NB4 (cell line): ENCODE measurements around the gene AOC3.
A peak's percentile ranks its signal among the peaks of the same experiment; 100 is the strongest.
"Not testable (repeated sequence)": the region's sequence is repeated elsewhere in the genome, so short reads cannot be mapped to it uniquely, and the experiment has no call there.

Experiments
- DNase-seq: peaks from one replicate; pipeline ENCODE4 v3.0.0; 2010; ENCODE audit warnings: low read depth
- H3K4me3 ChIP-seq: one replicate; pipeline ENCODE4 v1.5.1; 2011; ENCODE audit warnings: mild to moderate bottlenecking, low read depth, low read length, moderate library complexity
- MYC ChIP-seq: IDR thresholded peaks from 2 replicates; pipeline ENCODE4 v1.6.1; 2011; ENCODE audit warnings: low read depth, low read length
- POLR2A ChIP-seq: IDR thresholded peaks from 2 replicates; pipeline ENCODE4 v1.6.1; 2011; ENCODE audit warnings: mild to moderate bottlenecking; ENCODE audit not compliant: insufficient read length; ENCODE audit errors: extremely low read depth
- TF ChIP-seq, protein P1 (sequence below): IDR thresholded peaks from one replicate; pipeline ENCODE4 v1.5.1; 2012; ENCODE audit warnings: low read depth, low read length
- TF ChIP-seq, protein P2 (sequence below): IDR thresholded peaks from 2 replicates; pipeline ENCODE4 v1.6.1; 2011; ENCODE audit warnings: low read depth, low read length

AOC3 gene

DNA sequence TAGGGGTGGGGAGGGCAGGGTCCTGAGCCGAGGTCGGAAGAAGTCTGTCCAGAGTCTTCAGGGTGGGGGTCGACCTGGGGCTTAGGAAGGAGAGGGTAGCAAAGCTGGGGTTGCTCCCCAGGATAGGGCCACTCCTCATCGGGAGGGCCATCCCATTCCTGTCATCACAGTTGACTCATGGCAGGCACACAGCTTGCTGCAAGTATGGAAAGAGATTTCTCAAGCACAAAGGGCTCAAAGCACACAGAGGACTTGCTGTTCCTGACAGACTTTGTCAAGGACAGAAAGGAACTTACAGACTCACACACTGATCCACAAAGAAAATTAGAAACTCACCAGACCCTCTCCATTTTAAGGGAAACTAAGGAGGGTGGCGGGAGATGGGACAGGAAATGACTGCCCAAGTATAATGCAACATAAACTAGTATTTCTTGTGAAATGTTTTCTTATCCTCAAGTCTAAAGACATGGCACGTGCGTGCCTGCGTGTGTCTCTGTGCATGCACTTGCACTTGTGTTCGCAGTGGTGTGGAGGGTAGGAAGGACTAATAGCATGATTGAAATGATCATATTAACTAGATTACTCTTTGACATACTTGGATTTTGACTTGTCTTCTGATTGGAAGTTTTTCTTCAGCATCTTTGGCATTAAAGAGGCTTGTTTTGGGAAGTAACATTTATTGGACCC, 4.3 kb upstream of the AOC3 start:
- TF ChIP-seq MYC (no peak), POLR2A (no peak)
- TF ChIP-seq, protein P1, sequence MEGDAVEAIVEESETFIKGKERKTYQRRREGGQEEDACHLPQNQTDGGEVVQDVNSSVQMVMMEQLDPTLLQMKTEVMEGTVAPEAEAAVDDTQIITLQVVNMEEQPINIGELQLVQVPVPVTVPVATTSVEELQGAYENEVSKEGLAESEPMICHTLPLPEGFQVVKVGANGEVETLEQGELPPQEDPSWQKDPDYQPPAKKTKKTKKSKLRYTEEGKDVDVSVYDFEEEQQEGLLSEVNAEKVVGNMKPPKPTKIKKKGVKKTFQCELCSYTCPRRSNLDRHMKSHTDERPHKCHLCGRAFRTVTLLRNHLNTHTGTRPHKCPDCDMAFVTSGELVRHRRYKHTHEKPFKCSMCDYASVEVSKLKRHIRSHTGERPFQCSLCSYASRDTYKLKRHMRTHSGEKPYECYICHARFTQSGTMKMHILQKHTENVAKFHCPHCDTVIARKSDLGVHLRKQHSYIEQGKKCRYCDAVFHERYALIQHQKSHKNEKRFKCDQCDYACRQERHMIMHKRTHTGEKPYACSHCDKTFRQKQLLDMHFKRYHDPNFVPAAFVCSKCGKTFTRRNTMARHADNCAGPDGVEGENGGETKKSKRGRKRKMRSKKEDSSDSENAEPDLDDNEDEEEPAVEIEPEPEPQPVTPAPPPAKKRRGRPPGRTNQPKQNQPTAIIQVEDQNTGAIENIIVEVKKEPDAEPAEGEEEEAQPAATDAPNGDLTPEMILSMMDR, result no peak
- TF ChIP-seq, protein P2, sequence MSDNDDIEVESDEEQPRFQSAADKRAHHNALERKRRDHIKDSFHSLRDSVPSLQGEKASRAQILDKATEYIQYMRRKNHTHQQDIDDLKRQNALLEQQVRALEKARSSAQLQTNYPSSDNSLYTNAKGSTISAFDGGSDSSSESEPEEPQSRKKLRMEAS, result no peak
- DNase-seq, result peak; percentile 33
- H3K4me3 ChIP-seq, result no peak overlapping the region

DNA sequence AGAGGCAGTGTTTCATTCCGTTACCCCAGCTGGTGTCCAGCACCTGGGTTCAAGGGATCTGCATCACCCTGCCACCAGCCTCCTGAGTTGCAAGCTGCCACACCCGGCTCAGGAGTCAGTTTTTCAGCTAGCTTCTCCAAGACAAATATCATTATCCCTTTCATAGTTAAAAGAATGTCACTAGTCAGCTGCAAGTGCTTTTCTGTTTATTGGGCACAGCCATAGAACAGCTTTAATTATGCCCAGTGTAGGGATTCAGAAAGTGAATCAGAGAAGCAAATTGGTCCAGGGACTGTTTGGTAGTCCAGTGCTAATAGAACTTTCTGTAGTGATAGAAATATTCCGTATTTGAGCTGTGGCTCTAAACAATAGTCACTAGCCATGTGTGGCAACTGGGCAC, 2.9 kb upstream of the AOC3 start:
- TF ChIP-seq, protein P2, result no peak
- no peak for TF ChIP-seq MYC
- TF ChIP-seq, protein P1, result no peak
- no peak for TF ChIP-seq POLR2A
- no peak overlapping the region for H3K4me3 ChIP-seq
- DNase-seq, result no peak

DNA sequence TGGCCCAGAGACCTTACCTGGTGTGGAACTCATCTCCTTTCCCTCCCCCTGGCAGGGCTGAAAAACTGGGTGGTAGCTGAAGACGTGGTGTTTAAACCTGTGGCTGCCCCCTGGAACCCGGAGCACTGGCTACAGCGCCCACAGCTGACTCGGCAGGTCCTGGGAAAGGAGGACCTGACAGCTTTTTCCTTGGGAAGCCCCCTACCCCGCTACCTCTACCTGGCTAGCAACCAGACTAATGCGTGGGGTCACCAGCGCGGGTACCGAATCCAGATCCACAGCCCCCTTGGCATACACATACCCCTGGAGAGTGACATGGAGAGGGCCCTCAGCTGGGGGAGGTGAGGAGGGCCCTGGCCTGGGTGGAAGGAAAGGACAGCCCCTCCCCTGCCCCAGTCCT, 2.0 kb upstream of the AOC3 start:
- DNase-seq, result no peak
- H3K4me3 ChIP-seq, result no peak overlapping the region
- TF ChIP-seq, protein P1, result no peak
- no peak for TF ChIP-seq MYC
- TF ChIP-seq, protein P2, result no peak
- no peak for TF ChIP-seq POLR2A

DNA sequence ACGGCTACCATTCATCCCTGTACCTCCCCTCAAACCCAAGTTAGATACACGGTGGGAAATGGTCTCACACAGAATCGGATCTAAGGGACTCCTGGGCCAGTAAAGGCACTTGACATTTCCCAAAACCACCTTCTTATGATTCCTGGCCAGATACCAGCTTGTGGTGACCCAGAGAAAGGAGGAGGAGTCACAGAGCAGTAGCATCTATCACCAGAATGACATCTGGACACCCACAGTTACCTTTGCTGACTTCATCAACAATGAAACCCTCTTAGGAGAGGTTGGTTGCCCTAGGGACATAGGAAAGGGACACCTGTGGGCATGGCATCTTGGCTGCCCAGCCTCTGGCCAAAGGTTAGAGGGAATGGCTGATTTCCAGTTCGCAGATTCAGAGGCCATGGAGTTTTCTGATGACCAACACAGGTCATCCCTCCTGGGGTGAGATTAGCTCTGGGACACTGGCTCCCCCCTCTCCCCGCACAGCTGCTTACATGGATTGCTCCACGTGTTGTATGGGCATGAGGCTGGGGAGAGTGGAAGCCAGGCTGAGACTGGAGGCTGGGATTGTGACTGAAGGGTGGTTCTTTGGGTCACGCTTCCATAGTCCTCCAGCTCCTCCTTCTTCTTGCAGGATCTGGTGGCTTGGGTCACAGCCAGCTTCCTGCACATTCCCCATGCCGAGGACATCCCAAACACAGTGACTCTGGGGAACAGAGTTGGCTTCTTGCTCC, 1.4 kb upstream of the AOC3 start:
- no peak for DNase-seq
- TF ChIP-seq, protein P1, result no peak
- TF ChIP-seq MYC (no peak), POLR2A (no peak)
- TF ChIP-seq, protein P2, result no peak
- H3K4me3 ChIP-seq, result no peak overlapping the region

DNA sequence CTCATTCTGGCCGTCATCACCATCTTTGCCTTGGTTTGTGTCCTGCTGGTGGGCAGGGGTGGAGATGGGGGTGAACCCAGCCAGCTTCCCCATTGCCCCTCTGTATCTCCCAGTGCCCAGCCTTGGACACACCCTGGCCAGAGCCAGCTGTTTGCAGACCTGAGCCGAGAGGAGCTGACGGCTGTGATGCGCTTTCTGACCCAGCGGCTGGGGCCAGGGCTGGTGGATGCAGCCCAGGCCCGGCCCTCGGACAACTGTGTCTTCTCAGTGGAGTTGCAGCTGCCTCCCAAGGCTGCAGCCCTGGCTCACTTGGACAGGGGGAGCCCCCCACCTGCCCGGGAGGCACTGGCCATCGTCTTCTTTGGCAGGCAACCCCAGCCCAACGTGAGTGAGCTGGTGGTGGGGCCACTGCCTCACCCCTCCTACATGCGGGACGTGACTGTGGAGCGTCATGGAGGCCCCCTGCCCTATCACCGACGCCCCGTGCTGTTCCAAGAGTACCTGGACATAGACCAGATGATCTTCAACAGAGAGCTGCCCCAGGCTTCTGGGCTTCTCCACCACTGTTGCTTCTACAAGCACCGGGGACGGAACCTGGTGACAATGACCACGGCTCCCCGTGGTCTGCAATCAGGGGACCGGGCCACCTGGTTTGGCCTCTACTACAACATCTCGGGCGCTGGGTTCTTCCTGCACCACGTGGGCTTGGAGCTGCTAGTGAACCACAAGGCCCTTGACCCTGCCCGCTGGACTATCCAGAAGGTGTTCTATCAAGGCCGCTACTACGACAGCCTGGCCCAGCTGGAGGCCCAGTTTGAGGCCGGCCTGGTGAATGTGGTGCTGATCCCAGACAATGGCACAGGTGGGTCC, 607 bp downstream of the AOC3 start:
- not testable (repeated sequence) for H3K4me3 ChIP-seq, DNase-seq

DNA sequence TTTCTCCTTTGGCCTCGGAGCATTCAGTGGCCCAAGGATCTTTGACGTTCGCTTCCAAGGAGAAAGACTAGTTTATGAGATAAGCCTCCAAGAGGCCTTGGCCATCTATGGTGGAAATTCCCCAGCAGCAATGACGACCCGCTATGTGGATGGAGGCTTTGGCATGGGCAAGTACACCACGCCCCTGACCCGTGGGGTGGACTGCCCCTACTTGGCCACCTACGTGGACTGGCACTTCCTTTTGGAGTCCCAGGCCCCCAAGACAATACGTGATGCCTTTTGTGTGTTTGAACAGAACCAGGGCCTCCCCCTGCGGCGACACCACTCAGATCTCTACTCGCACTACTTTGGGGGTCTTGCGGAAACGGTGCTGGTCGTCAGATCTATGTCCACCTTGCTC, 1.4 kb downstream of the AOC3 start:
- no peak for DNase-seq
- TF ChIP-seq, protein P2, result no peak
- TF ChIP-seq, protein P1, result no peak
- TF ChIP-seq POLR2A, result no peak
- no peak for TF ChIP-seq MYC
- no peak overlapping the region for H3K4me3 ChIP-seq
